T-helper 17 cell (primary cell): Measurements from ENCODE around the gene PID1. TPM values are rescaled to one million over a fixed set of nuclear protein-coding genes. Genes with fewer than 3 reads are reported as not detected.

Experiments
- ATAC-seq: fragments of 150-1000 bp; cut with Tn5 transposase; 2 replicates; pipeline ENCODE4 v1.10.0; 2021; ENCODE audit warnings: mild to moderate bottlenecking, moderate library complexity
- DNase-seq, 3 donors: peaks; one replicate each; pipeline versions ENCODE4 v3.0.0 to v3.0.0-alpha.2; 2020 to 2021
- H3K9me3 ChIP-seq: one replicate; pipeline ENCODE4 v1.7.0; 2013; ENCODE audit warnings: low read length, mild to moderate bottlenecking; ENCODE audit not compliant: control insufficient read depth, poor library complexity, severe bottlenecking
- H3K27ac Mint-ChIP-seq: one replicate; pipeline ENCODE4 v1.8.0; 2022; ENCODE audit warnings: mild to moderate bottlenecking, moderate library complexity, mixed read lengths
- H3K27me3 Mint-ChIP-seq: one replicate; pipeline ENCODE4 v1.8.0; 2022; ENCODE audit warnings: mixed read lengths
- H3K36me3 Mint-ChIP-seq: one replicate; pipeline ENCODE4 v1.8.0; 2022; ENCODE audit warnings: low read depth, mixed read lengths
- H3K4me1 Mint-ChIP-seq: one replicate; pipeline ENCODE4 v1.8.0; 2022; ENCODE audit warnings: mild to moderate bottlenecking, mixed read lengths
- H3K4me3 Mint-ChIP-seq: one replicate; pipeline ENCODE4 v1.8.0; 2022; ENCODE audit warnings: mild to moderate bottlenecking, moderate library complexity, mixed read lengths
- total RNA-seq, 4 donors: library from RNA in 2 of 4; stranded (reverse) in 2 of 4; gene quantifications; one replicate each; pipeline ENCODE4 v1.2.3 and lab custom pipeline; 2022 to 2026

Gene PID1
- total RNA-seq, 2 donors from 2014 or later = 0.60 to 0.82 TPM

- Mint-ChIP-seq H3K4me1 (no peaks in the 10 kb centered on the region), H3K36me3 (no peaks in the 10 kb centered on the region), H3K27me3 (no peaks in the 10 kb centered on the region), H3K4me3 (no peak overlapping the region), H3K27ac (no peak overlapping the region)
- DNase-seq (no peak), ATAC-seq (no peak)
- peaks cover 3% of the 10 kb centered on the region for H3K9me3 ChIP-seq
Measured at GRCh38 chr2:229104025-229104424, 167.1 kb downstream of the PID1 start.

- H3K4me1 Mint-ChIP-seq = no peaks in the 10 kb centered on the region
- no peak overlapping the region for H3K27ac Mint-ChIP-seq
- ATAC-seq = no peak
- no peaks in the 10 kb centered on the region for H3K27me3 Mint-ChIP-seq
- no peak for DNase-seq
- H3K9me3 ChIP-seq = no peaks in the 10 kb centered on the region
- no peak overlapping the region for H3K4me3 Mint-ChIP-seq
- H3K36me3 Mint-ChIP-seq = no peaks in the 10 kb centered on the region
Measured at GRCh38 chr2:229101314-229101713, 169.8 kb downstream of the PID1 start.

- no peak overlapping the region for H3K27ac Mint-ChIP-seq
- no peaks in the 10 kb centered on the region for H3K4me1 Mint-ChIP-seq
- DNase-seq (no peak), ATAC-seq (no peak)
- H3K9me3 ChIP-seq = no peaks in the 10 kb centered on the region
- no peaks in the 10 kb centered on the region for H3K36me3 Mint-ChIP-seq
- H3K27me3 Mint-ChIP-seq = no peaks in the 10 kb centered on the region
- H3K4me3 Mint-ChIP-seq = no peak overlapping the region
Measured at GRCh38 chr2:229099231-229099630, 171.9 kb downstream of the PID1 start.

GRCh38 chr2:229098801-229099200 lies 172.3 kb downstream of the PID1 start:
- H3K27ac Mint-ChIP-seq = no peak overlapping the region
- no peaks in the 10 kb centered on the region for H3K9me3 ChIP-seq
- DNase-seq (no peak), ATAC-seq (no peak)
- no peak overlapping the region for H3K4me3 Mint-ChIP-seq
- no peaks in the 10 kb centered on the region for H3K27me3 Mint-ChIP-seq
- H3K36me3 Mint-ChIP-seq = no peaks in the 10 kb centered on the region
- H3K4me1 Mint-ChIP-seq = no peaks in the 10 kb centered on the region

GRCh38 chr2:229096409-229097066 lies 174.5 kb downstream of the PID1 start:
- DNase-seq (no peak), ATAC-seq (no peak)
- H3K4me3 Mint-ChIP-seq = no peak overlapping the region
- no peak overlapping the region for H3K27ac Mint-ChIP-seq
- no peaks in the 10 kb centered on the region for H3K27me3 Mint-ChIP-seq
- no peaks in the 10 kb centered on the region for H3K4me1 Mint-ChIP-seq
- no peaks in the 10 kb centered on the region for H3K9me3 ChIP-seq
- H3K36me3 Mint-ChIP-seq = no peaks in the 10 kb centered on the region

- DNase-seq = no peak
- H3K27me3 Mint-ChIP-seq = no peaks in the 10 kb centered on the region
- no peaks in the 10 kb centered on the region for H3K36me3 Mint-ChIP-seq
- no peak for ATAC-seq
- no peak overlapping the region for H3K27ac Mint-ChIP-seq
- no peaks in the 10 kb centered on the region for H3K4me1 Mint-ChIP-seq
- H3K9me3 ChIP-seq = no peaks in the 10 kb centered on the region
- no peak overlapping the region for H3K4me3 Mint-ChIP-seq
Measured at GRCh38 chr2:229095472-229095871, 175.6 kb downstream of the PID1 start.

- Mint-ChIP-seq H3K4me1 (no peaks in the 10 kb centered on the region), H3K27ac (no peak overlapping the region), H3K27me3 (no peaks in the 10 kb centered on the region), H3K36me3 (no peaks in the 10 kb centered on the region), H3K4me3 (no peak overlapping the region)
- no peaks in the 10 kb centered on the region for H3K9me3 ChIP-seq
- ATAC-seq (no peak), DNase-seq (no peak)
Measured at GRCh38 chr2:229090225-229090624, 180.9 kb downstream of the PID1 start.

GRCh38 chr2:229089776-229090175 lies 181.3 kb downstream of the PID1 start:
- no peak for ATAC-seq
- no peaks in the 10 kb centered on the region for H3K36me3 Mint-ChIP-seq

GRCh38 chr2:229088966-229089700 lies 182.0 kb downstream of the PID1 start:
- ATAC-seq (no peak), DNase-seq (no peak)
- H3K9me3 ChIP-seq = no peaks in the 10 kb centered on the region
- Mint-ChIP-seq H3K4me1 (no peaks in the 10 kb centered on the region), H3K27ac (no peak overlapping the region), H3K4me3 (no peak overlapping the region), H3K36me3 (no peaks in the 10 kb centered on the region), H3K27me3 (no peaks in the 10 kb centered on the region)

More at GRCh38 chr2:229089776-229090175, 181.3 kb downstream of the PID1 start:
- no peaks in the 10 kb centered on the region for H3K9me3 ChIP-seq
- H3K27ac Mint-ChIP-seq = no peak overlapping the region
- no peak for DNase-seq
- H3K4me1 Mint-ChIP-seq = no peaks in the 10 kb centered on the region
- H3K27me3 Mint-ChIP-seq = no peaks in the 10 kb centered on the region
- H3K4me3 Mint-ChIP-seq = no peak overlapping the region

GRCh38 chr2:229088517-229088913 lies 182.6 kb downstream of the PID1 start:
- DNase-seq (no peak), ATAC-seq (no peak)
- Mint-ChIP-seq H3K36me3 (no peaks in the 10 kb centered on the region), H3K4me3 (no peak overlapping the region), H3K27ac (no peak overlapping the region), H3K4me1 (no peaks in the 10 kb centered on the region), H3K27me3 (no peaks in the 10 kb centered on the region)
- H3K9me3 ChIP-seq = no peaks in the 10 kb centered on the region

- H3K9me3 ChIP-seq = no peaks in the 10 kb centered on the region
- Mint-ChIP-seq H3K36me3 (no peaks in the 10 kb centered on the region), H3K27ac (no peak overlapping the region), H3K4me1 (no peaks in the 10 kb centered on the region), H3K4me3 (no peak overlapping the region), H3K27me3 (no peaks in the 10 kb centered on the region)
- ATAC-seq (no peak), DNase-seq (no peak)
Measured at GRCh38 chr2:229087843-229088516, 183.1 kb downstream of the PID1 start.

- H3K27ac Mint-ChIP-seq = no peak overlapping the region
- ATAC-seq (no peak), DNase-seq (no peak)
- no peaks in the 10 kb centered on the region for H3K27me3 Mint-ChIP-seq
- H3K4me1 Mint-ChIP-seq = no peaks in the 10 kb centered on the region
- no peaks in the 10 kb centered on the region for H3K9me3 ChIP-seq
- no peaks in the 10 kb centered on the region for H3K36me3 Mint-ChIP-seq
- no peak overlapping the region for H3K4me3 Mint-ChIP-seq
Measured at GRCh38 chr2:229087267-229087666, 183.8 kb downstream of the PID1 start.

GRCh38 chr2:229085439-229085838 lies 185.6 kb downstream of the PID1 start:
- H3K27me3 Mint-ChIP-seq = no peaks in the 10 kb centered on the region
- H3K4me3 Mint-ChIP-seq = no peak overlapping the region
- H3K36me3 Mint-ChIP-seq = no peaks in the 10 kb centered on the region
- ATAC-seq (no peak), DNase-seq (no peak)
- no peak overlapping the region for H3K27ac Mint-ChIP-seq
- H3K4me1 Mint-ChIP-seq = no peaks in the 10 kb centered on the region
- no peaks in the 10 kb centered on the region for H3K9me3 ChIP-seq
